K562 (cell line): ENCODE measurements around the gene GSK3B. TPM values are rescaled to one million over a fixed set of nuclear protein-coding genes. Genes with fewer than 3 reads are reported as not detected.
A peak's percentile ranks its signal among the peaks of the same experiment; 100 is the strongest.

ENCODE experiments used
- ATAC-seq: fragments of 200-7000 bp; cut with Tn5 transposase; 3 replicates; pipeline ENCODE4 v1.9.1; 2020; ENCODE audit warnings: moderate library complexity
- BruUV-seq: library from RNA; stranded (reverse); fragments of 400-500 nt; replicated peaks from 2 replicates; lab custom pipeline; 2021; lab: Mats Ljungman, UMichigan
- CTCF ChIA-PET: fragments of 300-600 bp; formaldehyde crosslinking; extraction: SDS; loops from one replicate; lab custom pipeline; 2021; ENCODE audit warnings: low intra/inter-chr PET ratio; lab: Yijun Ruan, JAX
- POLR2A ChIA-PET: fragments of 300-600, 350-650 bp; sonication (Branson Sonifier 250); formaldehyde crosslinking; extraction: SDS; loops from one replicate; lab custom pipeline; 2021; ENCODE audit warnings: antibody characterized with exemption, inconsistent platforms; lab: Yijun Ruan, JAX
- DNase-seq, 4 experiments: peaks; one replicate each; pipeline versions ENCODE4 v3.0.0 to v3.0.0-alpha.2; 2011 to 2018; ENCODE audit warnings: low spot score in 3 of 4, mixed read lengths in 3 of 4; ENCODE audit errors: extremely low read depth in 1 of 4
- FAIRE-seq: peaks from 2 replicates; lab custom pipeline; 2011; peaks lifted over from hg19 to GRCh38; lab: Jason Lieb, UNC
- H2AFZ ChIP-seq: 2 replicates; pipeline ENCODE4 v1.6.0; 2011; ENCODE audit warnings: low read depth, low read length, control low read depth, inconsistent platforms
- H3K27ac ChIP-seq: fragments of 200-600 bp; 3 replicates; pipeline ENCODE4 v1.8.0; 2011; ENCODE audit warnings: low read depth, mild to moderate bottlenecking, control low read depth, inconsistent platforms, low read length, moderate library complexity, mixed read lengths; ENCODE audit errors: extremely low read depth
- H3K27me3 ChIP-seq, 2 experiments: fragments of 300-600 bp in 1 of 2; 2 replicates in 1 of 2; 3 replicates in 1 of 2; pipeline versions ENCODE4 v1.6.0 to v1.8.0; 2011; ENCODE audit warnings: inconsistent platforms in 2 of 2, low read length in 2 of 2, mild to moderate bottlenecking in 1 of 2, mixed read lengths in 1 of 2, moderate library complexity in 1 of 2; ENCODE audit not compliant: control insufficient read depth in 2 of 2, insufficient read depth in 2 of 2
- H3K36me3 ChIP-seq: fragments of 300-600 bp; 3 replicates; pipeline ENCODE4 v1.8.0; 2011; ENCODE audit warnings: mild to moderate bottlenecking, low read length, inconsistent platforms; ENCODE audit not compliant: control insufficient read depth, insufficient read depth
- H3K4me1 ChIP-seq, 2 experiments: fragments of 200-600 bp in 1 of 2; replicated peaks in 1 of 2; 2 replicates in 1 of 2; 3 replicates in 1 of 2; pipeline versions ENCODE4 v1.5.1 to v1.8.0; 2011; ENCODE audit warnings: inconsistent platforms in 2 of 2, low read length in 2 of 2, mild to moderate bottlenecking in 1 of 2, mixed read lengths in 1 of 2, moderate library complexity in 1 of 2; ENCODE audit not compliant: control insufficient read depth in 2 of 2, insufficient read depth in 2 of 2
- H3K4me2 ChIP-seq: 2 replicates; pipeline ENCODE4 v1.6.1; 2011; ENCODE audit warnings: low read length, control low read depth, inconsistent platforms, mixed read lengths; ENCODE audit not compliant: insufficient read depth
- H3K4me3 ChIP-seq: fragments of 200-600 bp; sonication (generic), shearing (Covaris generic); 2 replicates; pipeline ENCODE4 v1.5.1; 2016; ENCODE audit warnings: control low read depth, inconsistent platforms
- H3K79me2 ChIP-seq: fragments of 200-600 bp; 3 replicates; pipeline ENCODE4 v1.8.0; 2011; ENCODE audit warnings: low read length, inconsistent platforms; ENCODE audit not compliant: control insufficient read depth, insufficient read depth
- H3K9ac ChIP-seq, 2 experiments: 2 replicates each; pipeline versions ENCODE4 v1.6.0 to v1.6.1; 2011; ENCODE audit warnings: low read depth in 2 of 2, low read length in 2 of 2, control low read depth in 1 of 2, inconsistent platforms in 1 of 2, mild to moderate bottlenecking in 1 of 2, mixed read lengths in 1 of 2; ENCODE audit not compliant: insufficient read depth in 1 of 2
- H3K9me1 ChIP-seq: one replicate; pipeline ENCODE4 v1.6.0; 2011; ENCODE audit warnings: inconsistent platforms, mild to moderate bottlenecking, low read length, moderate library complexity; ENCODE audit not compliant: control insufficient read depth, insufficient read depth
- H3K9me3 ChIP-seq: replicated peaks from 2 replicates; pipeline ENCODE4 v1.5.1; 2011; ENCODE audit warnings: low read depth, low read length, inconsistent platforms; ENCODE audit not compliant: control insufficient read depth, insufficient read depth
- H4K20me1 ChIP-seq: replicated peaks from 2 replicates; pipeline ENCODE4 v1.6.1; 2011; ENCODE audit warnings: low read length, inconsistent platforms, mixed read lengths; ENCODE audit not compliant: control insufficient read depth, insufficient read depth
- ATF7 ChIP-seq: fragments of 450-650 bp; IDR thresholded peaks from 2 replicates; pipeline ENCODE4 v1.7.1; 2014; ENCODE audit warnings: mild to moderate bottlenecking, moderate library complexity
- CSDE1 ChIP-seq, 2 experiments: fragments of 450-650 bp; IDR thresholded peaks; 2 replicates each; pipeline ENCODE4 v1.6.1; 2016; ENCODE audit warnings: mild to moderate bottlenecking in 1 of 2
- NFIC ChIP-seq: fragments of 450-650 bp; IDR thresholded peaks from 2 replicates; pipeline ENCODE4 v1.6.1; 2017; ENCODE audit warnings: mild to moderate bottlenecking, inconsistent platforms
- STAT5A ChIP-seq: IDR thresholded peaks from 2 replicates; pipeline ENCODE4 v1.6.1; 2012; ENCODE audit warnings: low read length, inconsistent platforms, borderline replicate concordance
- ZKSCAN8 ChIP-seq: fragments of 200-800 bp; sonication (Bioruptor generic); IDR thresholded peaks from 2 replicates; pipeline ENCODE4 v1.6.1; 2016; ENCODE audit warnings: missing genetic modification characterization, missing compliant biosample characterization
- ZNF766 ChIP-seq: fragments of 200-800 bp; sonication (Bioruptor generic); conservative IDR thresholded peaks from 2 replicates; pipeline ENCODE4 v1.6.1; 2016; ENCODE audit warnings: missing genetic modification characterization, missing compliant biosample characterization
- WGBS: fragments of 100-300 bp; shearing (Covaris generic); methylation state at CpG from one replicate; pipeline ENCODE4 v1.1.6; 2016; ENCODE audit warnings: low coverage, mixed read lengths; ENCODE audit not compliant: insufficient coverage; ENCODE audit errors: missing lambda C conversion rate; 5-methylcytosine and 5-hydroxymethylcytosine counted together
- in situ Hi-C: fragments of 300-500 bp; cut with MboI; formaldehyde crosslinking; loops from 4 replicates; pipeline ENCODE4 v1.15.0; 2018; ENCODE audit warnings: inconsistent platforms, mixed read lengths
- intact Hi-C: fragments of 100-400 bp; cut with micrococcal nuclease; formaldehyde crosslinking; loops from 2 replicates; pipeline ENCODE4 v1.14.2; 2022
- polyA plus RNA-seq, 8 experiments: library from polyadenylated mRNA; depleted of rRNA in 4 of 8; stranded (reverse) in 5 of 8; unstranded in 3 of 8; fragments of >200 nt; fragmentation: Nextera tagmentation in 2 of 8; fragmentation: Illumina TruSeq in 1 of 8; extraction: Ambion mirVana in 2 of 8; extraction: Trizol in 1 of 8; gene quantifications; 2 replicates each; pipeline versions ENCODE4 v1.2.1 to v1.2.3, GENCODE V29; 2011 to 2014; ENCODE audit warnings: inconsistent platforms in 1 of 8, missing spikeins in 1 of 8
- total RNA-seq, 7 experiments: library from RNA; depleted of rRNA in 6 of 7; stranded (reverse); fragments of >200 nt in 6 of 7; fragmentation: Illumina TruSeq in 2 of 7; extraction: Trizol in 2 of 7; gene quantifications; 2 replicates each; pipeline versions ENCODE4 v1.2.1 to v1.2.3, GENCODE V29; 2011 to 2021; ENCODE audit warnings: low replicate concordance in 1 of 7
- TF ChIP-seq, protein P1 (sequence below), 2 experiments: fragments of 450-650 bp; IDR thresholded peaks; 2 replicates each; pipeline ENCODE4 v1.6.1; 2018; ENCODE audit warnings: mild to moderate bottlenecking in 2 of 2, low read depth in 1 of 2; ENCODE audit not compliant: partially characterized antibody in 2 of 2
- TF ChIP-seq, protein P2 (sequence below): sonication (generic); formaldehyde crosslinking; IDR thresholded peaks from 2 replicates; pipeline ENCODE4 v1.8.0; 2022; ENCODE audit warnings: mild to moderate bottlenecking, missing genetic modification reagents
- TF ChIP-seq, protein P3 (sequence below): fragments of 250-450 bp; sonication (Bioruptor Pico); IDR thresholded peaks from 2 replicates; pipeline ENCODE4 v1.8.0; 2021; ENCODE audit warnings: moderate library complexity, mild to moderate bottlenecking, inconsistent platforms

Gene GSK3B
- total and polyA plus RNA-seq, 9 of the 15 experiments (the other 6 are each of a cell fraction or from before 2014, with no cell fraction given): 4.7 to 25.0 (median 18.7) TPM

DNA sequence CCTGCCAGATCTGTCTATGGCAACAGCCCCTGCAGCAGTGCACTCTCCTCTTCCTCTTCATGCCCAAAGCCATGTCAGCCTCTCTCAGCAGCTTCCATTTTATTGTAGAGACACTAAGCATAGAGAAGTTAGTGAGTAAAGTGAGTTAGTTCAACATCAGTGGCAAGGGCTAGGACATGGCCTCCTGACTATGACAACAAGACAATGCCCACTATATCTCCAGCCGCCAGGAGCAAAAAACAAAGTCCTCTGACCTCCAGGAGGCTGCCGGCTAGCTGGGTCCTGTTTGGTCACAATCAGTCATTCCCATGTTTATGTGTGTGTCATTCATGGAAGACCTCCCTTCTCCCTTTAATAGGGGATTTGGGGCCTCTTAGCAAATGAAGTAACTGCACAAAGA, 297.5 kb downstream of the GSK3B start:
- intact Hi-C loops: no loop called here
- POLR2A ChIA-PET: interaction anchor here (0.6 kb wide), 1 partner anchor 408 kb away, joined by 3 read pairs; no protein-coding TSS in a partner anchor
- H3K27ac ChIP-seq: peak overlapping the region; percentile 5; the same call in 1 of the 3 replicates
- H3K4me2 ChIP-seq: 0 out of 2 replicates have a peak overlapping the region, but pooled peaks have one; percentile 10
- BruUV-seq: no TSS peak
- H4K20me1 ChIP-seq: no peaks in the 10 kb centered on the region
- H3K9me3 ChIP-seq: no peaks in the 10 kb centered on the region
- in situ Hi-C loops: no loop called here
- CTCF ChIA-PET: no interaction called here
- peak overlapping the region; percentile 93 for H2AFZ ChIP-seq
- ATAC-seq (peak; percentile 6; the same call in 1 of the 3 replicates), DNase-seq (peak in 1 of 4 experiments; percentile 16), FAIRE-seq (no peak)
- TF ChIP-seq ZNF766 (CRISPR knock-in tag): 0 out of 2 replicates have a peak, but pooled peaks have one; percentile 1
- no peak for TF ChIP-seq CSDE1 (IDR thresholded peaks at IDR 0.05)
- TF ChIP-seq STAT5A: no peak
- TF ChIP-seq, protein P1, sequence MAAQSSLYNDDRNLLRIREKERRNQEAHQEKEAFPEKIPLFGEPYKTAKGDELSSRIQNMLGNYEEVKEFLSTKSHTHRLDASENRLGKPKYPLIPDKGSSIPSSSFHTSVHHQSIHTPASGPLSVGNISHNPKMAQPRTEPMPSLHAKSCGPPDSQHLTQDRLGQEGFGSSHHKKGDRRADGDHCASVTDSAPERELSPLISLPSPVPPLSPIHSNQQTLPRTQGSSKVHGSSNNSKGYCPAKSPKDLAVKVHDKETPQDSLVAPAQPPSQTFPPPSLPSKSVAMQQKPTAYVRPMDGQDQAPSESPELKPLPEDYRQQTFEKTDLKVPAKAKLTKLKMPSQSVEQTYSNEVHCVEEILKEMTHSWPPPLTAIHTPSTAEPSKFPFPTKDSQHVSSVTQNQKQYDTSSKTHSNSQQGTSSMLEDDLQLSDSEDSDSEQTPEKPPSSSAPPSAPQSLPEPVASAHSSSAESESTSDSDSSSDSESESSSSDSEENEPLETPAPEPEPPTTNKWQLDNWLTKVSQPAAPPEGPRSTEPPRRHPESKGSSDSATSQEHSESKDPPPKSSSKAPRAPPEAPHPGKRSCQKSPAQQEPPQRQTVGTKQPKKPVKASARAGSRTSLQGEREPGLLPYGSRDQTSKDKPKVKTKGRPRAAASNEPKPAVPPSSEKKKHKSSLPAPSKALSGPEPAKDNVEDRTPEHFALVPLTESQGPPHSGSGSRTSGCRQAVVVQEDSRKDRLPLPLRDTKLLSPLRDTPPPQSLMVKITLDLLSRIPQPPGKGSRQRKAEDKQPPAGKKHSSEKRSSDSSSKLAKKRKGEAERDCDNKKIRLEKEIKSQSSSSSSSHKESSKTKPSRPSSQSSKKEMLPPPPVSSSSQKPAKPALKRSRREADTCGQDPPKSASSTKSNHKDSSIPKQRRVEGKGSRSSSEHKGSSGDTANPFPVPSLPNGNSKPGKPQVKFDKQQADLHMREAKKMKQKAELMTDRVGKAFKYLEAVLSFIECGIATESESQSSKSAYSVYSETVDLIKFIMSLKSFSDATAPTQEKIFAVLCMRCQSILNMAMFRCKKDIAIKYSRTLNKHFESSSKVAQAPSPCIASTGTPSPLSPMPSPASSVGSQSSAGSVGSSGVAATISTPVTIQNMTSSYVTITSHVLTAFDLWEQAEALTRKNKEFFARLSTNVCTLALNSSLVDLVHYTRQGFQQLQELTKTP (IDR thresholded peaks at IDR 0.05; ENCODE audit: low read depth in 1 of 2, partially characterized antibody in 2 of 2): peak in 1 of 2 experiments; percentile 38
- TF ChIP-seq NFIC: peak; percentile 35; the same call in 1 of the 2 replicates
- TF ChIP-seq, protein P2, sequence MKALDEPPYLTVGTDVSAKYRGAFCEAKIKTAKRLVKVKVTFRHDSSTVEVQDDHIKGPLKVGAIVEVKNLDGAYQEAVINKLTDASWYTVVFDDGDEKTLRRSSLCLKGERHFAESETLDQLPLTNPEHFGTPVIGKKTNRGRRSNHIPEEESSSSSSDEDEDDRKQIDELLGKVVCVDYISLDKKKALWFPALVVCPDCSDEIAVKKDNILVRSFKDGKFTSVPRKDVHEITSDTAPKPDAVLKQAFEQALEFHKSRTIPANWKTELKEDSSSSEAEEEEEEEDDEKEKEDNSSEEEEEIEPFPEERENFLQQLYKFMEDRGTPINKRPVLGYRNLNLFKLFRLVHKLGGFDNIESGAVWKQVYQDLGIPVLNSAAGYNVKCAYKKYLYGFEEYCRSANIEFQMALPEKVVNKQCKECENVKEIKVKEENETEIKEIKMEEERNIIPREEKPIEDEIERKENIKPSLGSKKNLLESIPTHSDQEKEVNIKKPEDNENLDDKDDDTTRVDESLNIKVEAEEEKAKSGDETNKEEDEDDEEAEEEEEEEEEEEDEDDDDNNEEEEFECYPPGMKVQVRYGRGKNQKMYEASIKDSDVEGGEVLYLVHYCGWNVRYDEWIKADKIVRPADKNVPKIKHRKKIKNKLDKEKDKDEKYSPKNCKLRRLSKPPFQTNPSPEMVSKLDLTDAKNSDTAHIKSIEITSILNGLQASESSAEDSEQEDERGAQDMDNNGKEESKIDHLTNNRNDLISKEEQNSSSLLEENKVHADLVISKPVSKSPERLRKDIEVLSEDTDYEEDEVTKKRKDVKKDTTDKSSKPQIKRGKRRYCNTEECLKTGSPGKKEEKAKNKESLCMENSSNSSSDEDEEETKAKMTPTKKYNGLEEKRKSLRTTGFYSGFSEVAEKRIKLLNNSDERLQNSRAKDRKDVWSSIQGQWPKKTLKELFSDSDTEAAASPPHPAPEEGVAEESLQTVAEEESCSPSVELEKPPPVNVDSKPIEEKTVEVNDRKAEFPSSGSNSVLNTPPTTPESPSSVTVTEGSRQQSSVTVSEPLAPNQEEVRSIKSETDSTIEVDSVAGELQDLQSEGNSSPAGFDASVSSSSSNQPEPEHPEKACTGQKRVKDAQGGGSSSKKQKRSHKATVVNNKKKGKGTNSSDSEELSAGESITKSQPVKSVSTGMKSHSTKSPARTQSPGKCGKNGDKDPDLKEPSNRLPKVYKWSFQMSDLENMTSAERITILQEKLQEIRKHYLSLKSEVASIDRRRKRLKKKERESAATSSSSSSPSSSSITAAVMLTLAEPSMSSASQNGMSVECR (CRISPR knock-in tag): no peak
- TF ChIP-seq ATF7: no peak
- no peak for TF ChIP-seq ZKSCAN8 (CRISPR knock-in tag)
- TF ChIP-seq, protein P3, sequence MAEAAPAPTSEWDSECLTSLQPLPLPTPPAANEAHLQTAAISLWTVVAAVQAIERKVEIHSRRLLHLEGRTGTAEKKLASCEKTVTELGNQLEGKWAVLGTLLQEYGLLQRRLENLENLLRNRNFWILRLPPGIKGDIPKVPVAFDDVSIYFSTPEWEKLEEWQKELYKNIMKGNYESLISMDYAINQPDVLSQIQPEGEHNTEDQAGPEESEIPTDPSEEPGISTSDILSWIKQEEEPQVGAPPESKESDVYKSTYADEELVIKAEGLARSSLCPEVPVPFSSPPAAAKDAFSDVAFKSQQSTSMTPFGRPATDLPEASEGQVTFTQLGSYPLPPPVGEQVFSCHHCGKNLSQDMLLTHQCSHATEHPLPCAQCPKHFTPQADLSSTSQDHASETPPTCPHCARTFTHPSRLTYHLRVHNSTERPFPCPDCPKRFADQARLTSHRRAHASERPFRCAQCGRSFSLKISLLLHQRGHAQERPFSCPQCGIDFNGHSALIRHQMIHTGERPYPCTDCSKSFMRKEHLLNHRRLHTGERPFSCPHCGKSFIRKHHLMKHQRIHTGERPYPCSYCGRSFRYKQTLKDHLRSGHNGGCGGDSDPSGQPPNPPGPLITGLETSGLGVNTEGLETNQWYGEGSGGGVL (CRISPR knock-in tag): no peak
- no peak overlapping the region for H3K4me3 ChIP-seq
- H3K9ac ChIP-seq: no peak overlapping the region
- H3K9me1 ChIP-seq: no peaks in the 10 kb centered on the region
- WGBS: 45% methylated on average over 2 of the region's 2 CpGs
- no peaks in the 10 kb centered on the region for H3K79me2 ChIP-seq
- no peaks in the 10 kb centered on the region for H3K27me3 ChIP-seq
- no peaks in the 10 kb centered on the region for H3K36me3 ChIP-seq
- peaks cover 17 to 26% of the 10 kb centered on the region in 2 experiments; a peak in 3 of 5 replicates for H3K4me1 ChIP-seq
